Stimulated activated CD8-positive, alpha-beta memory T cell treated with anti-CD3 and anti-CD28 coated beads, Interleukin-4, amount 100 ng/mL, for 1 hour (primary cell): ENCODE data around the gene ZBP1.

Experiments used
- DNase-seq, 2 donors: peaks; one replicate each; pipeline ENCODE4 v3.0.0-alpha.2; 2020; ENCODE audit warnings: low read depth in 2 of 2, low spot score in 1 of 2

Gene ZBP1

DNA sequence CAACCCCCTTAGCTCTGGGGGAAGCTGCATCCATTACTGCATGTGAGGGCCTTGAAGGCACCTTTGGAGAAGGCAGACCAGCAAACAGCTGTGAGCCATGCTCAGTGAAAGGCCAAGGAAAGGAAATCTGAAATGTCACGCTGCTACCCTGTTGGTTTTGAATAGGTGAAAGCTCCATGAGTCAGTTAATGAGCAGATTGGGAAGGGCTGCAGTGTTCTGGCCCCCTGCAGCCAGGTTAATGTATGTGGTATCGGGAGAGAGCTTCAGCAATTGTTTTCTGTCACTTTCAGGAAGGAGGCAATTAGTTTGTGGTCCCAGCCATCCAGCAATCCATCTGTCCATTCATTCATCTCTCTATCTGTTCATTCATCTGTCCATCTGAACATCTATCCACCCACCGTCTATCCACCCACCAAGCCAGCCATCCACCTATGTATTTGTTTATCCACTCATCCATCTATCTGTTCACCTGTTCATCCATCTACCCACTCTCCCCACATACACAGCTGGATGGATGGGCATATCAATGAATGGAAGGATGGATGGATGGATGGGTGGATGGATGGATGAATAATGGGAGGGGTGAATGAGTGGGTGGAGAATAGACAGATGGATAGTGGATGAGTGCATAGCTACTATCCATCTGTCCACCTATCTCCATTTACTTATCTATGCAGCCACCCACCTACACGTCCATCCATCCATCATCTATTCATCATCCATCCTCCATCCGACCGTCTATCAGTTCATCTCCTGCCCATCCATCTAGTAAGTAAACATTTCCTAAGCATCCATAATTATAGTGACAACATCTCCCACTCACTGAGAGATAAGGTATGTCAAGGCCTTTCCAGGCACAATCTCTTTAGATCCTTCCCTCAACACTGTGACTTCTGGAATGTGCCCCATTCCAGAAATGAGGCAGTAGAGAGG is 43.3 kb downstream of the ZBP1 start:
- no peak for DNase-seq

GRCh38 chr20:57576002-57576401 is 44.2 kb downstream of the ZBP1 start:
- DNase-seq, result no peak

DNA sequence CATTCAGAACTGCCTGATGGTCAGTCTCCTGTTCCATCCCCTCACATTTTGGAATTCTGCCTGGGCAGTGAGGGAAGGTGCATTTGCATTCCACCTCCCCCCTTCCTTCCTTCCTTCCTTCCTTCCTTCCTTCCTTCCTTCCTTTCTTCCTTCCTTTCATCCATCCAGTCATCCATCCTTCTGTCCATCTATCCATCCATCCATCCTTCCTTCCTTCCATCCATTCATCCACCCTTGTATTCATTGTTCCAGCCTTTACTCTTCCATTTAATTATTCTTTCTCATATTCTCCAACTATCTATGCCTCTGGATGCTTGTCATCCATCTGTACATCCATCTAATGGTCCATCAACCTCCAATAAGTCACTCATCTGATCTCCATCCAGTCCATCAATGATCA is 45.3 kb downstream of the ZBP1 start:
- DNase-seq, result no peak

DNA sequence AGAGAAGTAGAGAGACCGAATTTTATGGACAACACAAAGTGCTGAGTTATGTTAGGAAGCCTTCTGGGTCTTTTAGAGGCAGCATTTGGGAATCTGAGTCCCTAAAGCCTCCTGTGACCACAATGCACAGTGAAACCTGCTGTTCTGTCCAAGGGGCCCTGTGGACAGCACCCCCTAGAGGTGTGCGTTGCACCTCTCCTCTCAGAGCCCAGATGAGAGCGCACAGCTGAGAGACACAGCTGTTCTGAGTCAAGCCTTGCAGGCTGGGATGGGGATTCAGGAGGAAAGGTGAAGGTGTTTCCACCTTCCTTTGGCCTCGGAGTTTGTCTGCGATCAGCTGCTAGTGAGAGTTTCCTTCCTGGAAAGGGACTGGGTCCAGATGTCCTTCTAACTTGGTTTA is 46.3 kb downstream of the ZBP1 start:
- DNase-seq, result no peak

DNA sequence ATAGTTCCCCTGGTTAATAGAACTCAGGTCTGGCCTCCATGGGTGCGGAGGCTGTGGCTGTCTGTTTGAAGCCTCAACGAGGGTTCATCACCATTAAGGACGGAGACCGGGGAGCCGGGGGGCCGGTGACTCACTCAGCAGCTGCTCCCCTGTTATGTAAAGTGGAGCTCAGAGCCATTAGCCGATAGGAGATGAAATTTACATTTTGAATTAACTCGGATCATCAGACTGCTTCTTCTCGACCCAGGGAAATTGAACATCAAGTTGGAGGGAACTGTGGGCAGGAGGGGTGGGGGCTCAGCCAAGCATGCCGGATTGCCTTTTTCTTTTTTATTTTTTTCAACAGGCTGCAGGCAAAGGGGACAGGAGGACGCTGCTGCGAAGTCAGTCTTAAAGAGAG is 47.0 kb downstream of the ZBP1 start:
- no peak for DNase-seq

- DNase-seq, result no peak
Measured at GRCh38 chr20:57571782-57572416, 48.3 kb downstream of the ZBP1 start.

- DNase-seq, result no peak
Measured at GRCh38 chr20:57570920-57571319, 49.3 kb downstream of the ZBP1 start.

DNA sequence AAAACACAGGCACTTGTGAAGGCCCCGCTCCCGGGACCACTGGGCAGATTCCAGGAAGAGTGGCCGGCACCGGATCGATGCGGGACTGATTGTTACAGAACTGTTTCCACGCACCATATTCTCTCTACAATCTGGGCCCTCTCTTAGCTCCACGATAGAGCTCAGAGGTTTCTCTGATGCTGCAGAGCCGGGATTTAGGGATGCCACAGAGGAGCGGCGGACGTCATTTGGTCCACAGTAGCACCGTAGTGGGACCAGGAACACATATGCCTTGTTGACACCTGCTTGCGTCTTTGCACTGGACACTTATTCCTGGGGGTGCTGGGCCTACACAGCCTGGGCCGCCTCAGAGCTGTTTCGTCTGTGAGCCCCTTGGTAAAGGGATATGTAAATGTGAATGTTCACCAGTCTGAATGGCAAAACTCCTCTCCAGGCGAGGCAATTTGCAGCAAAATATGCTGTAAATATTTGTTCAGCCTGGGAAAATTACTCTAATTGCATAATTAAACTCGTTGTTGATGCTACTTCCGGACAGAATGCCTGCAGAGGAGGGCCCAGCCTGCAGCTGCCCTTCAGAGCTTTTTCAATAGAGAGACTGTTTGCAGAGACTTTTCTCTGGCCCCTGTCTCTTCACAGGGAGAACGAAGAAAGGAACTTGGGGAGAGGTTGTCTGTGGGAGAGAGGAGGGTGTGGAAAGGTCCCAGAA is 49.9 kb downstream of the ZBP1 start:
- DNase-seq, result no peak

DNA sequence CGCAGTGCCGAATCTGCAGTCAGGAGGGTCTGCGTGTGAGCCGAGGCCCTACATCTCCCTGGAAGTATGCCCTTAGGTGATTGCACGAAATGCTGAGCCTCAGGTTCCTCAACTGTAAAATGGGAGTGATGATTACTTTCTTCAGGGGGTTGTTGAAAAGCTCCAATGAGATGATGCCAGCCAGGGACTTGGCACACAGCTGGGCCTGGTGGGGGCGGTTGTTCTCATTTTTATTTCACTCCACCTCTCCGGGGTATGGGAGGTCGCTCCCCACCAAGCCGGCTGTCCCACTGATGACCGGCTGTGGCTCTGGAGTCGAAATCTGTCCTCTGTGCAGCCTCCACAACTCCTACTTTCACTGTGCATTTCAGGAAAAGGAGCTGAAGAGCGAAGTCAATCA is 51.3 kb downstream of the ZBP1 start:
- no peak for DNase-seq

DNA sequence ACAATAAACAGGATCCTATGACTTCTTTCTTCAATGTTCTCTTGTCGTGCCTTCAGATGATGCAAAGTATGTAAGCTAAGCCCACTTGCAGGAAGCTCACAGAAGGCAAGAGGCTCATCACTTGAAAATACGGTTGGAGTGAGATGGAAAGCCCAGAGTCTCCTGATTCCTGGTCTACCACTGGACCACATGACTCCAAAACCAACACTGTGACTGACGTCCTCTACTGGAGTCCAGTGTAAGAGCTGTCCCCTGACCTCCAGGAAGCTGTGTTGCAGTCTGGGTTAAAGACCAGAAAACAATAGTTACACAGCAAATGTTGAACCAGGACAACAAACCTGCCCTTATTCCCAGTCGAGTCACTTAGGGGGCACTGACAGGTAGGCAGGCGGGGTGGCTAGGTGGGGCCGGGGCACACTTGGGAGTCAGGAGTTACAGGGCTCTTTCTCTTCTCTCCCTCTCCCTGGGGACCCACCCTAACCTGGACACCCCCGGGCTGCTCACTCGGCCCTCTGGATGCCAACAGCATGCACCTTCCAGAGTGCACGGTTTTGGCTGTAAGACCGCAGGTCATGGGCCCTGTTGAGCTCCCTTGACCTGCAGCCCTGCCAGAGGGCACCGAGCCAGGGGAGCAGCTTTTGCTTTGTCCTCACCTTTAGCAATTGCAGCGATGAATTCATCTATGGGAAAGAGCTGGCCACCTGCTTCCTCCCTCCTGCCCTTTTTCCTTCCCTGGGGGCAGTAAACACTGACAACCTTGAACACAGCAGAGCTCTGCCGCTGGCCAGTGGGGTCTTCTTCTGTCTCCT is 51.9 kb downstream of the ZBP1 start:
- no peak for DNase-seq

GRCh38 chr20:57567471-57568079 is 52.7 kb downstream of the ZBP1 start:
- no peak for DNase-seq

DNA sequence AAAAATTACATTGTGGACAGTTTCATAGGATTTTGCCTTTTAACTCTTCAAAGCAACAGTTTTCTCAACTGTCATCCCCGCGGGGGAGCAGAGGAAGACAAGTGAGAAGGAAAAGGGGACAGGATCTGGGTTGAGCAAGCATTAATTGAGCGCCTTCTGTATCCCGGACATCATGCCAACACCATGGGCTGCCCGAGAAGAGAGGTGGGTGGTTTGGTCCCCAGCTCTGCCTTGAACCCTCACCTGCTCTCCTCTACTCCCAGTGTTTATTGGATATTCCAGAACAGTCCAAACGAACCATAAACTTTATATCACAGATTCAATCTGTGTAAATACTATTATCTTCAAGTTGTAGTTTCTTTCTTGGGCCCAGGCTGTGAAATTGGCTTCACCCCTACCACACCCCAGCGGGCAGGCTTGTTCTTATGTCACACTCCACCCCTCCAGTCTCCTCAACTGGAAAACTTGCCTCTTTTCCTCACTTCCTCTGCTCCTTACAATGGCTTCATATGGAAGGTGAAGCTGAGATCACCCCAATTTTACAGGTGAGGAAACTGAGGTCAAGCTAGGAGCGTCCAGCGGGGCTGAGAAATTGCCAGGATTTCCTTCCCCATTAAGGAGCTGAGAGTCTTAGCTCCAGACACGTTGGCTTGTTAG is 53.3 kb downstream of the ZBP1 start:
- no peak for DNase-seq

DNA sequence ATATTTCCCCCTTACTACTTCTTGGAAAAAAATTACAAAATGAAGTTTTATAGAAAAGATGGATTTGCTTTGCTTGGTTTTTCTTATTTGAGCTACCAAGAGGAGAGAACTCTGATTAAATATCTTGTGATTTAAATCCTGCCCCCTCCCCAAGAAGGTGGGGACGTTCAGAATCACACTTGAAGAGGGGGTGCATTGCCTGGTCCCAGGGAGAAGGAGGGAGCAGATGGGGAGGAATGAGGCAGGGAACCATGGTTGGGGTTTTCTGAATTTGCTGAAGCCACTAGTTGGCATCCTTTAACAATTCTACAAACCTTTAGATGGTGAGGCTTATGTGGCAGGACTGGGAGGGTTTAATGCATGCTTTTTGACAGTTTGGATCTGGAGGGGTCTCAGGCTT is 53.8 kb downstream of the ZBP1 start:
- no peak for DNase-seq

DNA sequence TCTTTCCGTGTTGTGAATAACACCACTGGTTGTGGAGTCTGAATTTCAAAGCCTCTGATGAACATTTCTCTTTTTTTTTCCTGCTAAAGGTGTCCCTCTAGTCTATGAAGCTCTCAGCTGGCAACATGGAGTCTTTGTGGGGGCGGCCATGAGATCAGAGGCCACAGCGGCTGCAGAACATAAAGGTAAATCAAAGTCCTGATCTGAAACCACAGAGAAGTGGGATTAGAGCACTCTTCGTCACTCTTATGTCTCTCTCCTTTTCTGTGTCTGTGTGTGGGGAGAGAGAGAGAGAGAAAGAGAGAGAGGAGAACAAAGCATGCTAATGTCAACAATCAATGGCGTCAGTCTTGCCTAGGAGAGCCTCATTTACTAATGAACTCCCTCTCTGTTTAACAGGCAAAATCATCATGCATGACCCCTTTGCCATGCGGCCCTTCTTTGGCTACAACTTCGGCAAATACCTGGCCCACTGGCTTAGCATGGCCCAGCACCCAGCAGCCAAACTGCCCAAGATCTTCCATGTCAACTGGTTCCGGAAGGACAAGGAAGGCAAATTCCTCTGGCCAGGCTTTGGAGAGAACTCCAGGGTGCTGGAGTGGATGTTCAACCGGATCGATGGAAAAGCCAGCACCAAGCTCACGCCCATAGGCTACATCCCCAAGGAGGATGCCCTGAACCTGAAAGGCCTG is 55.1 kb downstream of the ZBP1 start:
- no peak for DNase-seq

- no peak for DNase-seq
Measured at GRCh38 chr20:57564180-57564802, 55.9 kb downstream of the ZBP1 start.

DNA sequence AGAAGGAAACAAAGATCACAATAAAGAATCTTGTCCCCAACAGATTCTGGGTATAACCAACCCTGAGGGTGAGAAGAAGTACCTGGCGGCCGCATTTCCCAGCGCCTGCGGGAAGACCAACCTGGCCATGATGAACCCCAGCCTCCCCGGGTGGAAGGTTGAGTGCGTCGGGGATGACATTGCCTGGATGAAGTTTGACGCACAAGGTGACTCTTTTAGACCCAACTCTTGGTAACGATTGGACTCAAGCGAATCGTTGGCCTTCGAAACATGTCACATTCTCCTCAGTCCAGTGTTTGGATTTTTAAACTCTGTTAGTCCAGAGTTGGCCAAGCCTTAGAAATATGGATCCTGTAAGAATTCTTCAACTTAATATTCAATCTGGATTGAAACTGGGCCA is 56.7 kb downstream of the ZBP1 start:
- no peak for DNase-seq

DNA sequence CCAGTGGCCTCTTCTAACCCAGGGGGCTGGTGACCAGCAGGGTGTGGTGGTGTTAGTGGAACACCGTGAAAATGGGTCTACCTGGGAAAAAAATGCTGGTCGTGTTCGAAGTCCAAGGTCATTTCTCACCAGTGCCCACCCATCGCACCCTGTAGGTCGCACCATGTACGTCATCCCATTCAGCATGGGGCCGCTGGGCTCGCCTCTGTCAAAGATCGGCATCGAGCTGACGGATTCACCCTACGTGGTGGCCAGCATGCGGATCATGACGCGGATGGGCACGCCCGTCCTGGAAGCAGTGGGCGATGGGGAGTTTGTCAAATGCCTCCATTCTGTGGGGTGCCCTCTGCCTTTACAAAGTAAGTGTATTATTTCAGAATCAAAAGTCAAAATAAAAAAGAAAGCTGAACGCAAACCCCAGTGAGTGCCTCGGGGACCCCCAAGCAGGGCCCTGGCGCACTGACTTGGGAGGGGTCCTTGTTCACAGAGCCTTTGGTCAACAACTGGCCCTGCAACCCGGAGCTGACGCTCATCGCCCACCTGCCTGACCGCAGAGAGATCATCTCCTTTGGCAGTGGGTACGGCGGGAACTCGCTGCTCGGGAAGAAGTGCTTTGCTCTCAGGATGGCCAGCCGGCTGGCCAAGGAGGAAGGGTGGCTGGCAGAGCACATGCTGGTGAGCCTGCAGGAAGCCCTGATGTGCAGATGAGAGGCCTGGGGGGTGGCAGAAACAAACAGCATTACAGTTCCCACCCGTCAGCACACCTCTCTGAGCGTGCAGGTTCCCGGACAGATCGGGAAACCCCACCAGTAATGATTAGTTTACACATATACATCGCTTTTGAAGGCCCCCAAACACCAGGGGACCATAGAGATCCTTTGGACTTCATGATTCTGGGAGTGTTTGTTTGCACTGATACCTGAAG is 57.4 kb downstream of the ZBP1 start:
- no peak for DNase-seq
